ENCODE results near the gene SLC6A12.

SLC6A12 gene

DNA sequence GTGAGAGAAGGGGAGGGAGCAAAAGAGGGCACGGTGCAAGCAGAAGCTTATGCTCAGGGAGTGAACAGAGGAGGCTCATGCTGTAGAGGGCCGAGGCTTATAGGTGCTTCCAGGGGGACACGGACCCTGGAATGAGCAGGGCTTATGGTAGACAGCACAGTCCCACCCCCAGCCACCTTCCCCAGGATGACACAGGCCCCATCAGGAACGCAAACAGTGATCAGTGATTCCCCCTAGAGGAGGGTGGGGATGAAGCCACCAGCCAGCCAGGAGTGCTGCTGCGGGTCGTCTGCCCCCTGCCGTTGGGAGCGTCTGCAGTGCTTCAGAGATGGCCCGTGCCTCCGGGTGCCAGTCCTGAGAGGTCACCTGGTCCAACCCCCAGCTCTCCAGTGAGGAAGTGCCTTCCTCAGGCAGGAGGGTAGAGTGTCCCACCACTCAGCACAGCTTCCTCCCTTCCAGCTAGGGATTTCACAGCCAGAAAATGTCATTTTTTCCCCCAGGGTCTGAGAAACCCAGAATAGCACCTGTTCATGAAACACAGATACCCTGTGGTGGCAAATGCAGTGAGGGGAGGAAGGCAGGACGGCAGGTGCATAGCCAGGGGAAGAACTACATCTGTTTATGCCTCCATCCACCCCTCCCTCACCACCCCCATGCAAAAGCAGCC, 60.7 kb downstream of the SLC6A12 start:
- no peak overlapping the region for H3K27ac ChIP-seq (ENCODE audit: low read depth, low read length)
- peaks cover 0 to 4% of the 10 kb centered on the region in 2 donors for H3K27me3 ChIP-seq (ENCODE audit: control insufficient read depth in 1 of 2, insufficient read depth in 2 of 2, low read length in 2 of 2)
- no peak overlapping the region for H3K9ac ChIP-seq (ENCODE audit: low read length)

DNA sequence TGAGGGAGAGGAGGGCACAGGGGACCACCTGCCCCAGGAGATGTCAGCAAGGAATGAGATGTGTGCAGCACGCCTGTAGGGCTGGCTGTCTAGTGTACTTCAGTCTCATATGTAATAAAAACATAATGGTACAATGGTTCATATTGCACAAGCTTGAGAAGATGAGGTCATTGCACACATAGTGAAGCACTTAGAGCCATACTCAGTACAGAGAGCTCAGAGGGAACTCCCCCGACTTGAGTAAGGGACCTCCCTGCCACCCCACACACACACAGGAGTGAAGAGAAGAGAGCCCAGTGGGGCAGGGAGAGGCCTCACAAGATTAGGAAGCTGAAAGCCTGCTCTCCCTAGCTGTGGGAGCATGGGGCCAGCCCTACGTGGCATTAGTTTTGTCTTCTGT, 61.5 kb downstream of the SLC6A12 start:
- H3K9me3 ChIP-seq (ENCODE audit: low read length) = no peaks in the 10 kb centered on the region
- H3K27me3 ChIP-seq (ENCODE audit: control insufficient read depth in 1 of 2, insufficient read depth in 2 of 2, low read length in 2 of 2) = peaks cover 0 to 4% of the 10 kb centered on the region in 2 donors
- H3K27ac ChIP-seq (ENCODE audit: low read depth, low read length) = no peak overlapping the region
- no peaks in the 10 kb centered on the region for H3K4me1 ChIP-seq (ENCODE audit: insufficient read depth, low read length)
- H3K4me3 ChIP-seq (ENCODE audit: low read depth in 1 of 2, low read length in 2 of 2) = no peak overlapping the region
- H3K36me3 ChIP-seq (ENCODE audit: insufficient read depth, low read length) = no peaks in the 10 kb centered on the region
- no peak overlapping the region for H3K9ac ChIP-seq (ENCODE audit: low read length)

More for the DNA sequence above, 60.7 kb downstream of the SLC6A12 start:
- Histone ChIP-seq H3K9me3 (ENCODE audit: low read length) (no peaks in the 10 kb centered on the region), H3K4me1 (ENCODE audit: insufficient read depth, low read length) (no peaks in the 10 kb centered on the region), H3K4me3 (ENCODE audit: low read depth in 1 of 2, low read length in 2 of 2) (no peak overlapping the region), H3K36me3 (ENCODE audit: insufficient read depth, low read length) (no peaks in the 10 kb centered on the region)

DNA sequence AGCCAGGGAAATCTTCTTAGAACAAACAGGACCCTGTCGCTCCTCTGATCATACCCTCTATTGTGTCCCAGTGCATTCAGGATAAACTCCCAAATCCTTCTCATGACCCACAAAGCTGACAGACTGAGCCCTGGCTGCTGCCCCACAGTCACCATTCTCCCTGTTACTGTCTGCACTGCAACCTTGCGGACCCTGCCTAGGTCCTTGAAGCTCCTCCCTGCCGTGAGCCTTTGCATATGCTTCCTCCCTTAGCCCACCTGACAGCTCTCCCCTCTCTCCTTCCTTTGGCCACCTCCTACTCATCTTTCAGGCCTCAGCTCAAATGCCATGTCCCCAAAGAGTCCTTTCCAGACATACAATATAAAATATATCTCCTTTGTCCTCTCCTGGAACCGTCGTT, 62.4 kb downstream of the SLC6A12 start:
- no peak overlapping the region for H3K27ac ChIP-seq (ENCODE audit: low read depth, low read length)
- no peaks in the 10 kb centered on the region for H3K36me3 ChIP-seq (ENCODE audit: insufficient read depth, low read length)

DNA sequence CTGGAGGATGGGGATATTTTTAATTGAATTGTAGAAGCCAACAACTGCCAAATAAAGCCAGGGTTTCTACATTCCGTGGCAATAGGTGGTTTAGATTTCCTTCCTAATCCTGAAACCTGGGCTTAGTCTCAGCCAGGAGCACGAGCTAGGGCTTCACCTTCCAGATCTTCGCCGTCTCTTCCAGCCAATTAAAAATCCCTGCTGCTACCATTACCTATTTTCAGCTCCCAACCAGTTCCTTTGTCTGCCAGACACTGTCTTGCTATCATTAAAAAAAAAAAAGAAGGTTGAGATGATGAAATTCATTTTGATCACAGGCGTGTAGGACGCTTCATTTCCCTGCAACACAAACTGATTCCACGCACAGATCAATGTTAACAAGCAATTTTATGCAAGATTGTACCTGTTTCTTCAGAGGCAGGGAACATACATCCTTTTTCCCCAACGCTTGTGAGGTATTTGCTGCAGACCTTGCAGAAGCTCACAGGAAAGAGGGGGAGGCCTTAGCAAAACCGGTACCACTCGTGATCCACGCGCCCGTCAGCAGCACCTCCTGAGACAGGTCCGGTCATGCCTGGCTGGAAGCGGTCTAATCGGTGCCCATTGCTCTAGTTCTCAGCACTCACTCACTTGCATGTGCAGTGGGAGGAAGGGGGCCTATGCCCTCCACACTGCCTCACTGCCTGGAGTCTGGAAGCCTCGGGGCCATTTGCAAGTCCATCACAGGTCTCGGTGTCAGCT, 65.1 kb downstream of the SLC6A12 start:
- Histone ChIP-seq H3K27me3 (ENCODE audit: control insufficient read depth in 1 of 2, insufficient read depth in 2 of 2, low read length in 2 of 2) (peaks cover 0 to 4% of the 10 kb centered on the region in 2 donors), H3K27ac (ENCODE audit: low read depth, low read length) (no peak overlapping the region), H3K4me1 (ENCODE audit: insufficient read depth, low read length) (no peaks in the 10 kb centered on the region), H3K4me3 (ENCODE audit: low read depth in 1 of 2, low read length in 2 of 2) (no peak overlapping the region), H3K36me3 (ENCODE audit: insufficient read depth, low read length) (no peaks in the 10 kb centered on the region), H3K9me3 (ENCODE audit: low read length) (no peaks in the 10 kb centered on the region), H3K9ac (ENCODE audit: low read length) (no peak overlapping the region)

More for the DNA sequence above, 62.4 kb downstream of the SLC6A12 start:
- H3K9ac ChIP-seq (ENCODE audit: low read length) = no peak overlapping the region
- H3K27me3 ChIP-seq (ENCODE audit: control insufficient read depth in 1 of 2, insufficient read depth in 2 of 2, low read length in 2 of 2) = peaks cover 0 to 4% of the 10 kb centered on the region in 2 donors
- H3K9me3 ChIP-seq (ENCODE audit: low read length) = no peaks in the 10 kb centered on the region
- H3K4me3 ChIP-seq (ENCODE audit: low read depth in 1 of 2, low read length in 2 of 2) = no peak overlapping the region
- no peaks in the 10 kb centered on the region for H3K4me1 ChIP-seq (ENCODE audit: insufficient read depth, low read length)

DNA sequence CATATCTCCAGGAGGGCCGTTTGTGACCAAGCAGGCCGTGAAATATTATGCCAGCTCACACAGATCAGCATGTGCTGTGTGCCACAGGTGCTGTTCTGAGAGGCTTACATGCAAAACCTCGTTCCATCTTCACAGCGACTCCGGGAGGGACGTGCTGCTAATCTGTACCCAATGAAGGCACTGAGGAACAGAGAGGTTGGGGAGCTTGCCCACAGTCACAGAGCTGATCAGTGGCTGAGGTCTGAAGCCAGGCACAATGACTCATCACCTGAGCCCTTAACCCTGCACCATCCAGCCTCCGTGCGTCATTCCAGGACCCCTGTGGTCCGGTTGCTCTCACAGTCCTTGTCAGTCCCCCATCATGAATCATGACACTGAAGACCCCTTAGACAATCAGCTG, 66.7 kb downstream of the SLC6A12 start:
- H3K27ac ChIP-seq (ENCODE audit: low read depth, low read length) = no peak overlapping the region
- no peaks in the 10 kb centered on the region for H3K9me3 ChIP-seq (ENCODE audit: low read length)
- peaks cover 0 to 4% of the 10 kb centered on the region in 2 donors for H3K27me3 ChIP-seq (ENCODE audit: control insufficient read depth in 1 of 2, insufficient read depth in 2 of 2, low read length in 2 of 2)
- no peaks in the 10 kb centered on the region for H3K36me3 ChIP-seq (ENCODE audit: insufficient read depth, low read length)
- no peaks in the 10 kb centered on the region for H3K4me1 ChIP-seq (ENCODE audit: insufficient read depth, low read length)
- no peak overlapping the region for H3K9ac ChIP-seq (ENCODE audit: low read length)
- H3K4me3 ChIP-seq (ENCODE audit: low read depth in 1 of 2, low read length in 2 of 2) = no peak overlapping the region

DNA sequence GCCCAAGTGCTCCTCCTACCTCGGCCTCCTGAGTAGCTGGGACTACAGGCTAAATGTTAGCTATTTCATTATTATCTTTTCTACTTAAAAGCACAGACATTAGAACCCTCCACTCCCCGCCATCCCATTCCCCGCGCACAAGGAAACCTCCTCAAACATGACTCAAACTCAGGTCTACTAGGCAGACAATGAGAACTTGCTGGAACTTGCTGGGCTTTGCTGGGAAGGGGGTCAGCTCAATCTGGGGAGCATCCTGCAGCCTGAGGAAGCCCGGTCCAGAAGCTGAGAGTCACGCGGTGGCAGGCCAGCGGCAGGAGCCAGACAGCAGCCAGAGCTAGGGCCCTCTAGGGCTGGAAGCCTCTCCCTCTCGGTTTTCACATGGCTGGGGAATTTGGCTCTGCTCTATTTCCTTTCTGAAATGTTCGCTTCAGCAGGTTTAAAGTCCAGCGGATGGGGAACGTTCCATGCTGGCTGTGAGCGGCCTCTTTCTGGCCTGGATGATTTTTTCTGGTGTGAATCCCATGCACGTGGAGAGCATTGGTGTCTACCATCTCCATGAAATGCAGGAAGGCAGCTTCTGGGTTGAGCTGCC, 68.5 kb downstream of the SLC6A12 start:
- peaks cover 0 to 8% of the 10 kb centered on the region in 2 donors for H3K27me3 ChIP-seq (ENCODE audit: control insufficient read depth in 1 of 2, insufficient read depth in 2 of 2, low read length in 2 of 2)
- H3K4me3 ChIP-seq (ENCODE audit: low read depth in 1 of 2, low read length in 2 of 2) = no peak overlapping the region
- H3K27ac ChIP-seq (ENCODE audit: low read depth, low read length) = no peak overlapping the region

DNA sequence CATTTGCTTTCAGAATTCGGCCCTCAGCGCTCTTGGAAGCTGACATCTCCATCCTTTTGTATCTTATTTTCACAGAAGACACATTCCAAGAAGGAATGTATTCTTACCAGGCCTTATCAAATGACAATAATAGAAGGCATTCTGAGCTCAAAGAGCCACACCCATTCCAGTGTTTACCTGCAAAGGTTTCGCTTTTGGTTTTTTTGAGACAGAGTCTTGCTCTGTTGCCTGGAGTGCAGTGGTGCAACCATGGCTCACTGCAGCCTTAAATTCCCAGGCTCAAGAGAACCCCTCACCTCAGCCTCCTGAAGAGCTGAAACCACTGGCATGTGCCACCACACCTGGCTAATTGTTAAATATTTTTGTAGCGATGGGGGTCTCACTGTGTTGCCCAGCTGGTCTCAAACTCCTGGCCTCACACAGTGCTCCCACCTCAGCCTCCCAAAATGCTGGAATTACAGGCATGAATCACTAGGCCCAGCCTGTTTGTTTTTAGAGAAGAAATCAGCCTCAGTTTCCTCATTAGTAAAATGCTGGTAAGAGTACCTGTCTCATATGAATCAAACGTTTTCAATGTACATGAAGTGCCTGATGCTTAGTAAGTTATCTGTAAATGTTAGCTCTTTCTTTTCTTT, 69.2 kb downstream of the SLC6A12 start:
- Histone ChIP-seq H3K9ac (ENCODE audit: low read length) (no peak overlapping the region), H3K9me3 (ENCODE audit: low read length) (no peaks in the 10 kb centered on the region), H3K4me1 (ENCODE audit: insufficient read depth, low read length) (no peaks in the 10 kb centered on the region), H3K36me3 (ENCODE audit: insufficient read depth, low read length) (no peaks in the 10 kb centered on the region), H3K27me3 (ENCODE audit: control insufficient read depth in 1 of 2, insufficient read depth in 2 of 2, low read length in 2 of 2) (peaks cover 0 to 8% of the 10 kb centered on the region in 2 donors), H3K4me3 (ENCODE audit: low read depth in 1 of 2, low read length in 2 of 2) (no peak overlapping the region), H3K27ac (ENCODE audit: low read depth, low read length) (no peak overlapping the region)

More for the DNA sequence above, 68.5 kb downstream of the SLC6A12 start:
- no peaks in the 10 kb centered on the region for H3K36me3 ChIP-seq (ENCODE audit: insufficient read depth, low read length)
- H3K9me3 ChIP-seq (ENCODE audit: low read length) = no peaks in the 10 kb centered on the region
- no peak overlapping the region for H3K9ac ChIP-seq (ENCODE audit: low read length)
- no peaks in the 10 kb centered on the region for H3K4me1 ChIP-seq (ENCODE audit: insufficient read depth, low read length)

DNA sequence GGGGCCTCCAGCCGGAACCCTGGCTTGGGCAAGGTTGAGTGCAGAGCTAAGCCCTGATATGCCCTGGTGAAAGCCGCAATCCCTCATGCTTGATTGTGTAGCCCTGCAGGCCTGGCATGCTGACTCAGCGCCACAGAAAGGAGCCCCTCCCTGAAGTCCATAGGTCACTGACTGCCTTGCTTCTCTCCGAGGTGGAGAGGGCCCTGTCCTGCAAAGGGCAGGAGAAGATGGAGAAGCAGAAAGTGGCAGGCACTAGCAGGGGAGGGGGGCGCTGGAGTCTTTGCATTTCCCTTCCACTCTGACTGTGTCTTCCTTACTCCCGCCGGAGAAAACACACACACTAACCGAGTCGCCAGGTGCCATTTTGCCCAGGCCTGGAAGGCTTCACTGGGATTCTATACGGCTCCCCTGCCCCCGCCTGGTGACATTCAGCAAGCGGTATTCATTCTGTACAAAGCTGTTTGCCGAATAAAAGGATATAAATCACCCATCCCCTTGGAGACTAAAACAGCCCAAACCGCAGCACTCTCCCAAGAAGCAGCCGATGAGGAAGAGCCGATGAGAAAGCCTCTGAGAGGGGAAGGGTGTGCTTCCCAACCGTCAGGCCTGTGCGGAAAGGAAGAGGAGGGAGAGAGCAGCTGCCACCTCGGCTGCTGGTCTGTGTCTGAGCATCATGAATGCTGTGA, 69.8 kb downstream of the SLC6A12 start:
- Histone ChIP-seq H3K9ac (ENCODE audit: low read length) (no peak overlapping the region), H3K27me3 (ENCODE audit: control insufficient read depth in 1 of 2, insufficient read depth in 2 of 2, low read length in 2 of 2) (peaks cover 0 to 13% of the 10 kb centered on the region in 2 donors), H3K27ac (ENCODE audit: low read depth, low read length) (no peak overlapping the region), H3K36me3 (ENCODE audit: insufficient read depth, low read length) (no peaks in the 10 kb centered on the region), H3K4me1 (ENCODE audit: insufficient read depth, low read length) (no peaks in the 10 kb centered on the region), H3K9me3 (ENCODE audit: low read length) (no peaks in the 10 kb centered on the region), H3K4me3 (ENCODE audit: low read depth in 1 of 2, low read length in 2 of 2) (no peak overlapping the region)

DNA sequence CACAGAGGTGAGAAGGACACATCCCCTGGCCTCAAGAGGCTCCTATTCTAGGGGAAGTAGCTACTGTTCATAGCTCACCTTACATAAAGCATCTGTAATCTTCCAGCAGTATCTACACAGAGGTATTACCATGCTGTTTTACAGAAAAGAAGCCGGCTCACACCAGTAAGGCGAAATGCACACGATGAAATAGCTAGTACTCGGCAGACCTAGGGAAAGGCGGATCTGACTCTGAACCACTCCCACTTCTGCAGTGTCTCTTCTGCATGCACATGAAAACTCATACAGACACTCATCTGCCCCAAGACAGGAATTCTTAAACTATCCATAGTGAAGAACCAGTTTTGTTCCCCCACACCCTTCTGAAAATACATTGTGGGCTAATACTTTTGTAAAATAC, 73.8 kb downstream of the SLC6A12 start:
- Histone ChIP-seq H3K4me3 (ENCODE audit: low read depth in 1 of 2, low read length in 2 of 2) (no peak overlapping the region), H3K9me3 (ENCODE audit: low read length) (no peaks in the 10 kb centered on the region), H3K27me3 (ENCODE audit: control insufficient read depth in 1 of 2, insufficient read depth in 2 of 2, low read length in 2 of 2) (peaks cover 0 to 26% of the 10 kb centered on the region in 2 donors), H3K27ac (ENCODE audit: low read depth, low read length) (no peak overlapping the region), H3K4me1 (ENCODE audit: insufficient read depth, low read length) (no peaks in the 10 kb centered on the region), H3K36me3 (ENCODE audit: insufficient read depth, low read length) (no peaks in the 10 kb centered on the region), H3K9ac (ENCODE audit: low read length) (no peak overlapping the region)

Measured in muscle layer of colon (tissue), 2 donors.